Left forelimb (tissue), 1 donor: ENCODE data around the gene PROCA1.
A peak's percentile ranks its signal among the peaks of the same experiment; 100 is the strongest.

ENCODE experiments used
- DNase-seq: peaks from one replicate; pipeline ENCODE4 v3.0.0-alpha.2; 2018; ENCODE audit warnings: low spot score

Gene PROCA1

GRCh38 chr17:28711723-28712031, at the start of gene PROCA1:
Gene PROCA1, minus strand, starts transcription at chr17:28711888. Its CDS starts 228 bp downstream, at chr17:28711660.
- DNase-seq = no peak

DNA sequence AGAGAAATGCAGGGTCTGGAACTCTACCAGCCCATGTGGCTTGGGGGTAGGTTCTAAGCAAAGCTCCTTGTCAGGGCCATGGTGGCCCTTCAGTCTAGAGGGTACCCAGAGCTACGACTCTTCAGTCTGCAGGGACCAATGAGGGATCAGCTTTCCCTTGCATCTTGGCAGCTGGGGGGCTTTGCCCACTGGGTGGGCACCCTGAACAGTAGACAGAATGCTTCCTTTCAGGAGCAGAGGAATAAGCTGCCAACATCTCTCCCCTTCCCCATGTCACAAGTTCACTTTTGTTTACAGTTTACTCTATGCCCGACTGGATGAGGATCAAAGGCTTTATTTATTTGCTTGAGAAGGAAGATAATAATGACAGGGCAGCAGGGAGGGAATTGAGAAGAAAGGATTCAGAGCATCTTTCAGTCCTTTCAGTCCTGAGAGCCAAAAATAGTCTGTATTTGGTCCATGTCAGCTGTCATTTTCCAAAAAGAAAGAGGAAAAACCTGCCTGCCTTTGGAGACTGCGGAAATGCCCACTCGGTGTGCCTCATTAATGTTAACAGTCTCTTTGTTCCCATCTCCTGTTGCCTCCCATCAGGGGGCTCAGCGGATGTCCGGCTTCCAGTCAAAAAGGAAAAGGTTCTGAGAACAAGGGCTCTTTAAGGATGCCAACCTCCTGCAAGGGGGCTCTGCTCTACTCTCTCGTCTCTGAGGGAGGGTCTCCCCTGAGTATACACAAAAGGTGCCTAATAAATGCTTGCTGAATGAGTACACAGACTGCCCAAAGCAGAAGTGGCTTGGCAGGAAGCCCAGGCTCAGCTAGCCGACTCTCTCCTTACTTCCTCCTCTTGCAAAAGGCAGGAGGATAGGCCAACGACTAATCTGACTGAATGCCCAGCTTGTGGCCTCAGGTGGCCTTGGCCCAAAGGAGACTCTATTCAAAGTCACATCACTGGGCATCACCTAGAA, 49.2 kb upstream of the PROCA1 start:
- DNase-seq = no peak

- DNase-seq = no peak
Observed at GRCh38 chr17:28759256-28759865, 47.7 kb upstream of the PROCA1 start.

DNA sequence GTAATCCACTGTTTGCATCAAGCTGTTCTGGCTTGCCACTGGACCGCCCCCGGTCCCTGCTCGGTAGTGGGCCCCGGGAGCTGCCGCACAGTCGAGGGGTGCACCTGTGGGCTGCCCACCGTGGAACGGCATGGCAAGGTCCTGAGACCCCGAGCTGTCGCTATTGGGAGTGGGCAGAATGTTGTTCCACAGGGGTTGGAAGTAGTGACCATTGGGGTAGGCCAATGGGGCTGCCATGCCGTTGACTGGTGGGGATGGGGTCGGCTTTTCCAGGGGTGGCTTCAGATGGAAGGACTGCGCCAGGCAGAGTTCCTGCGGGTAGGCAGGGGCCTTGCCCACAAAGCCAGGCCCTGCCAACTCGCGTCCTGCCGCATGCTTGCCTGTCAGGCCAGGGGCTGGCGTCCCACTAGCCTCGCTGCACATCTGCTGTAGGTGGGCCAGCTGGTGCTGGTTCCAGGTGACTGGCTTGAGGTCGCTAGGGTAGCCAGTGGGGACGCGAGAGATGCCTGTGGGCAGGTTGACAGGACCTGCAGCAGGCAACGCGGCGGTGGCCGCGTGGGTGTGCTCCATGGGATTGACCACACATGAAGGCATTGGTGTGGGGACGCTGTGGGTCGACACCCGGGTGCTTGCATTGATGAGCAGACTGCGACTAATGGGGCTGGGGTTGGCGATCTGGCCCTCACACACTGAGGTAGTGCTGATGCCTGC, 46.9 kb upstream of the PROCA1 start:
- no peak for DNase-seq

GRCh38 chr17:28756049-28756804, 44.5 kb upstream of the PROCA1 start:
- no peak for DNase-seq

DNA sequence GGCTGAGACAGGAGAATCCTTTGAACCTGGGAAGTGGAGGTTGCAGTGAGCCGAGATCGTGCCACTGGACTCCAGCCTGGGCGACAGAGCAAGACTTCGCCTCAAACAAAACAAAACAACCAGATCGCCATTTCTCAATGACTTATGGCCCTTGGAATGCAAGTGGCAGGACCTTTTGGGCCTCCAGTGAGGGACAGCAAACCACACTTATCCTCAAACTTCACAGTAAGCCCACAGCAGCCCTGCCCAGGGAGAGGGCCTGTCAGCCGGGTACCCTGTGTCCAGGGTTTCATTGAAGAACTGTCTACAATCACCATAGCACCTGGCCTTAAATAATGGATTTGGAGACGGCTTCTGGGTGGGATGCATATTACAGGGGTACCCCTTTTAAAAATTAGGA, 43.8 kb upstream of the PROCA1 start:
- no peak for DNase-seq

DNA sequence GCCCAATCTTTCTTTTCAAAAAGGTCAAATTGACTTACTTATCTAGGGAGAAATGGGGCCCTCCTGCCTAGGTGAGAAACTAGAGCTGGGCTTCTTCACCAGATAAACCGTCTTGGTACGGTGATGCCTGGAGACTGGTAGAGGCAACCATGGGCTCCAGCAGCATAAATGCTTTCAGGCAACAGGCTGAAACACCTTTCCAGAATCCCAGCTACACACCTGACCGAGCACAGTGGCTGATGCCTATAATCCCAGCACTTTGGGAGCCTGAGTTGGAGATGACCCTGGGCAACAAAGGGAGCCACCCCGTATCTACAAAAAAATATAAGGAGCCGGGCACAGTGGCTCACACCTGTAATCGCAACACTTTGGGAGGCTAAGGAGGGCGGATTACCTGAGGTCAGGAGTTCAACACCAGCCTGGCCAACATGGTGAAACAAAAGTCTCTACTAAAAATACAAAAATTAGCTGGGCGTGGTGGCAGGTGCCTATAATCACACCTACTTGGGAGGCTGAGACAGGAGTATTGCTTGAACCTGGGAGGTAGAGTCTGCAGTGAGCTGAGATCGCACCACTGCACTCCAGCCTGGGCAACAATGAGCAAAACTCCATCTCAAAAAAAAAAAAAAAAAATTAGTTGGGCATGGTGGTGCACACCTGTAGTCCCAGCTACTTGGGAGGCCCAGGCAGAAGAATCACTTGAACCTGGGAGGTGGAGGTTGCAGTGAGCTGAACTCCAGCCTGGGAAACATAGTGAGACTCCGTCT, 40.1 kb upstream of the PROCA1 start:
- DNase-seq = no peak

- peak; percentile 92 for DNase-seq
Observed at GRCh38 chr17:28750178-28751047, 38.7 kb upstream of the PROCA1 start.

DNA sequence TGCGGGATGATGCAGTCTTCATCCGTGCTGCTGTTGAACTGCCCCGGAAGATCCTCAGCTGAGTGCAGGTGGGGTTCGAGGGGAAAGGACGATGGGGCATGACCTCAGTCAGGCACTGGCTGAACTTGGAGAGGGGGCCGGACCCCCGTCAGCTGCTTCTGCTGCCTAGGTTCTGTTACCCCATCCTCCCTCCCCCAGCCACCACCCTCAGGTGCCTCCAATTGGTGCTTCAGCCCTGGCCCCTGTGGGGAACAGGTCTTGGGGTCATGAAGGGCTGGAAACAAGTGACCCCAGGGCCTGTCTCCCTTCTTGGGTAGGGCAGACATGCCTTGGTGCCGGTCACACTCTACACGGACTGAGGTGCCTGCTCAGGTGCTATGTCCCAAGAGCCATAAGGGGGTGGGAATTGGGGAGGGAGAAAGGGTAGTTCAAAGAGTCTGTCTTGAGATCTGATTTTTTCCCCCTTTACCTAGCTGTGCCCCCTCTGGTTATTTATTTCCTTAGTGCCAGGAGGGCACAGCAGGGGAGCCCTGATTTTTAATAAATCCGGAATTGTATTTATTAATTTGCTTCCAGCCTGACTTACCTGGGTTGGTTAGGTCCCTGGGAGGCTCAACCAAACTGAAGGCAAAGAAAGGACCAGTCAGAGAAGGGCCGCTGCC, 38.0 kb upstream of the PROCA1 start:
- DNase-seq = no peak

DNA sequence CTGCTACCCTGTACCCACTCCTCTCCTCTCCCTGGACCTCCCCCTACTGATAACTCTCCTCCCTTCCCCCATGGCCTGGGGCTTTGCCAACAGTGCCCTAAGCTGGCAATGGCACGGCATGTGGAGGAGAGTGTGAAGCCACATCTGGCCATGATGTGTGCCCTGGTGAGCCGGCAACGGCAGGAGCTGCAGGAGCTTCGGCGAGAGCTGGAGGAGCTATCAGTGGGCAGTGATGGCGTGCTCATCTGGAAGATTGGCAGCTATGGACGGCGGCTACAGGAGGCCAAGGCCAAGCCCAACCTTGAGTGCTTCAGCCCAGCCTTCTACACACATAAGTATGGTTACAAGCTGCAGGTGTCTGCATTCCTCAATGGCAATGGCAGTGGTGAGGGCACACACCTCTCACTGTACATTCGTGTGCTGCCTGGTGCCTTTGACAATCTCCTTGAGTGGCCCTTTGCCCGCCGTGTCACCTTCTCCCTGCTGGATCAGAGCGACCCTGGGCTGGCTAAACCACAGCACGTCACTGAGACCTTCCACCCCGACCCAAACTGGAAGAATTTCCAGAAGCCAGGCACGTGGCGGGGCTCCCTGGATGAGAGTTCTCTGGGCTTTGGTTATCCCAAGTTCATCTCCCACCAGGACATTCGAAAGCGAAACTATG, 37.3 kb upstream of the PROCA1 start:
- no peak for DNase-seq

DNA sequence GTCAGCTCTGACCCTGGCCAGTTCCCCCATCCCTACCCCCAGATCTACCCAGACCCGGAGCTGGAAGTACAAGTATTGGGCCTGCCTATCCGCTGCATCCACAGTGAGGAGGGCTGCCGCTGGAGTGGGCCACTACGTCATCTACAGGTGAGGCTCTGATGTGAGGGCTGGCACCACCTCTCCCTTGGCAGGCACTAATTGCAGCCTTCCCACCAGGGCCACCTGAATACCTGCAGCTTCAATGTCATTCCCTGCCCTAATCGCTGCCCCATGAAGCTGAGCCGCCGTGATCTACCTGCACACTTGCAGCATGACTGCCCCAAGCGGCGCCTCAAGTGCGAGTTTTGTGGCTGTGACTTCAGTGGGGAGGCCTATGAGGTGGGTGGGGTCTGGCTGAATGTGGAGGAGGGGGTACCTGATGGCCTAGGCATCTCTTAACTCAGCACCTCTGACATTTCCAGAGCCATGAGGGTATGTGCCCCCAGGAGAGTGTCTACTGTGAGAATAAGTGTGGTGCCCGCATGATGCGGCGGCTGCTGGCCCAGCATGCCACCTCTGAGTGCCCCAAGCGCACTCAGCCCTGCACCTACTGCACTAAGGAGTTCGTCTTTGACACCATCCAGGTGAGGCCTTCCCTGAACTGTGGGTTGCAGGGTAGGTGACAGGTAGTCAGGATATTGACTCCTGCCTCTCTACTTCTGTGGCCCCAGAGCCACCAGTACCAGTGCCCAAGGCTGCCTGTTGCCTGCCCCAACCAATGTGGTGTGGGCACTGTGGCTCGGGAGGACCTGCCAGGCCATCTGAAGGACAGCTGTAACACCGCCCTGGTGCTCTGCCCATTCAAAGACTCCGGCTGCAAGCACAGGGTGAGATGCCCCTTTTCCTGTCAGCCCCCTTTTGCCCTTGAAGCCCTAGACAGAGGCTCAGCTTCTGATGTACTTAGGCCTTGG, 36.4 kb upstream of the PROCA1 start:
- no peak for DNase-seq

- no peak for DNase-seq
Observed at GRCh38 chr17:28747051-28747691, 35.5 kb upstream of the PROCA1 start.

- no peak for DNase-seq
Observed at GRCh38 chr17:28746611-28747050, 34.9 kb upstream of the PROCA1 start.

DNA sequence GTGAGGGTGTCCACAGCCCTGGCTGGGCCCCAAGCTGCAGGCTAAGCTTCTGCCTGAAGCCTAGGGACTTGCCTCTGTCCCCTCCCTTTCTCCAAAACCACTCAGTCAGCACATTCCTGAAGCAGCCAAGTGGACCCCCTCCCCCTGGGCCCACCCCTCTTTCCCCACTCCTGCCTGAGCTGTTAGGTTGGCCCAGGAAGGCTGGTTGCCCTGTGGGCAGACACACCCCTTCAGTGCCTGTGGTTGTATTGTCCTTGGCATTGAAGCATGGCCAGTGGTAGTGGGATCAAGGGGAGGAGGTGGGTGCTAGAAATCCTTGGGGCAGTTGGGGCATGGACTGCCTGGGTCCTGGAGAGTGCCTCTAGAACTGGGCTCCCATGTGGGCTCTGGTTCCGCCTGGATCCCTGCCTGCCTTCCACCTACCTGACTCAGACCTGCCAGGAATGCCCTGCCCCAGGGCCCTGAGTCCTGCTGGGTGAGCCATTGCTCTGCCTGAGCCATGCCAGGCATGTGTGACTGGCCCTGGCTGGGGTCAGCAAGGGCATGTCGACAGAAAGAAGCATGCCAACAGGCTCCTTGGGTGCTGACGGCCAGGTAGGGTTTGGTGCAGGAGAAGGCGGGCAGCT, 34.2 kb upstream of the PROCA1 start:
- no peak for DNase-seq

GRCh38 chr17:28744972-28745785, 33.5 kb upstream of the PROCA1 start:
- peak; percentile 80 for DNase-seq
